AG04450 (cell line): ENCODE results near the gene ABCB8. TPM values are rescaled to one million over a fixed set of nuclear protein-coding genes. Genes with fewer than 3 reads are reported as not detected.

Experiments used
- CTCF ChIA-PET: fragments of 300-600, 350-600 bp; formaldehyde crosslinking; extraction: SDS; loops from one replicate; lab custom pipeline; 2022; ENCODE audit warnings: antibody characterized with exemption, inconsistent platforms; lab: Charles Lee
- POLR2A ChIA-PET: fragments of 350-600 bp; formaldehyde crosslinking; extraction: SDS; loops from one replicate; lab custom pipeline; 2021; ENCODE audit warnings: antibody characterized with exemption, inconsistent platforms; lab: Yijun Ruan, JAX
- DNase-seq: peaks from one replicate; pipeline ENCODE4 v3.0.0-alpha.2; 2011; ENCODE audit warnings: low read depth, low spot score
- H3K27ac ChIP-seq: one replicate; pipeline ENCODE4 v1.5.1; 2012; ENCODE audit warnings: low read depth, low read length, control low read depth
- H3K27me3 ChIP-seq: one replicate; pipeline ENCODE4 v1.6.0; 2012; ENCODE audit warnings: low read length; ENCODE audit not compliant: control insufficient read depth, insufficient read depth
- H3K4me3 ChIP-seq: 2 replicates; pipeline ENCODE4 v1.5.1; 2011; ENCODE audit warnings: mild to moderate bottlenecking, low read depth, low read length, control low read depth
- H3K9me3 ChIP-seq: 2 replicates; pipeline ENCODE4 v1.5.1; 2012; ENCODE audit warnings: low read length; ENCODE audit not compliant: control insufficient read depth, insufficient read depth
- polyA plus RNA-seq: library from polyadenylated mRNA; depleted of rRNA; stranded (reverse); fragments of >200 nt; gene quantifications from 2 replicates; pipeline ENCODE4 v1.2.3, GENCODE V29; 2011
- TF ChIP-seq, protein P1 (sequence below): IDR thresholded peaks from 2 replicates; pipeline ENCODE4 v1.5.1; 2011; ENCODE audit warnings: low read depth, low read length, control low read depth, inconsistent platforms

The ABCB8 gene
- polyA plus RNA-seq, 1 experiment = 10.7 TPM

DNA sequence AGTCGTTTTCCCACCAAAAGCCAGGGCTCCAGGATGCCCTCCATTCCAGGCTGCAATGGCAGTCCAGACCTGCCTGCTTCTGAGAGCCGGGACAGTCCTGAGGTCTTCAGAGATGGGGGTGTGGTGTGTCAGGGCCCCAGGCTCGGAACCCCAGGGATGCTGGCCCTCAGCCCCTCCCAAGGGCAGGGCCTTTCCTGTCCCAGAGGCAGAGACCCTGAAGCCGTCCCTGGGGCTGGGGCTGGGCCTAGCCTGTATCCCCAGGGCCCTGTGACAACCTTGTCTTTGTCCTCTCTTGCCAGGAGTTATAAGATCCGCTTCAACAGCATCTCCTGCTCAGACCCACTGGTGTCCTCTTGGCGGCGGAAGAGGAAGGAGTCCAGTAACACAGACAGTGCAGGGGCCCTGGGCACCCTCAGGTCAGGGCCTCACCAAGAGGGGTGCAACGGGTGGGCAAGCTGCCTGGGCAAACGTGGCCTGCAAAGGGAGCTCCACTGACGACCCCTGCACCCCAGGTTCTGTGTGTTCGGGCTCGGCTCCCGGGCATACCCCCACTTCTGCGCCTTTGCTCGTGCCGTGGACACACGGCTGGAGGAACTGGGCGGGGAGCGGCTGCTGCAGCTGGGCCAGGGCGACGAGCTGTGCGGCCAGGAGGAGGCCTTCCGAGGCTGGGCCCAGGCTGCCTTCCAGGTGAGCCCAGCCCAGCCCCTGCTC, 21.5 kb upstream of the ABCB8 start:
- ChIA-PET POLR2A (no interaction called here), CTCF (interaction anchor here (1.5 to 2.7 kb wide), 3 partner anchors 12 to 228 kb away, joined by 3 to 9 read pairs (median 6); no protein-coding TSS in a partner anchor)

DNA sequence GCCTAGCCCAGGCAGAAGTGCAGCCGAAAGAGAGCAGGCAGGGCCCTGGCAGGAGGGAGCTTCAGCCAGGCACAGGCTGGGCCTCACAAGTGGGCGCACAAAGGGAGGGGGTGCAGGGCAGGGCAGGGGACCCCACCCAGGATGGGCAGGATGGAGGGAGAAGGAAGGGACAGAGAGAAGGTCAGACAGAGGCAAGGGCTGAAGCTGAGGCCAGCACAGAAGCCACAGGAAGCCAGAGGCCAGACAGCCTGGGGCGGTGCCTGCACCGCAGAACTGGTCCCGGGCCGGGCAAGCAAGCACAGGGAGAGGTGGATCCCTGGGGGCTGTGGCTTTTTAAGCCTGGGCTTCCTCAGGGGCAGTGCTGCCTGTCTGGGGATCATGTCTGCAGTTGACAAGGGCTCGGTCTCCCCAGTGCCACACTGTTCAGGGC, 20.8 kb upstream of the ABCB8 start:
- Histone ChIP-seq H3K4me3 (no peak overlapping the region), H3K9me3 (peaks cover 5% of the 10 kb centered on the region; the same call in 1 of the 2 replicates), H3K27me3 (peaks cover 3% of the 10 kb centered on the region), H3K27ac (no peak overlapping the region)
- TF ChIP-seq, protein P1, sequence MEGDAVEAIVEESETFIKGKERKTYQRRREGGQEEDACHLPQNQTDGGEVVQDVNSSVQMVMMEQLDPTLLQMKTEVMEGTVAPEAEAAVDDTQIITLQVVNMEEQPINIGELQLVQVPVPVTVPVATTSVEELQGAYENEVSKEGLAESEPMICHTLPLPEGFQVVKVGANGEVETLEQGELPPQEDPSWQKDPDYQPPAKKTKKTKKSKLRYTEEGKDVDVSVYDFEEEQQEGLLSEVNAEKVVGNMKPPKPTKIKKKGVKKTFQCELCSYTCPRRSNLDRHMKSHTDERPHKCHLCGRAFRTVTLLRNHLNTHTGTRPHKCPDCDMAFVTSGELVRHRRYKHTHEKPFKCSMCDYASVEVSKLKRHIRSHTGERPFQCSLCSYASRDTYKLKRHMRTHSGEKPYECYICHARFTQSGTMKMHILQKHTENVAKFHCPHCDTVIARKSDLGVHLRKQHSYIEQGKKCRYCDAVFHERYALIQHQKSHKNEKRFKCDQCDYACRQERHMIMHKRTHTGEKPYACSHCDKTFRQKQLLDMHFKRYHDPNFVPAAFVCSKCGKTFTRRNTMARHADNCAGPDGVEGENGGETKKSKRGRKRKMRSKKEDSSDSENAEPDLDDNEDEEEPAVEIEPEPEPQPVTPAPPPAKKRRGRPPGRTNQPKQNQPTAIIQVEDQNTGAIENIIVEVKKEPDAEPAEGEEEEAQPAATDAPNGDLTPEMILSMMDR = no peak
- ChIA-PET POLR2A (no interaction called here), CTCF (interaction anchor here (1.3 to 4.0 kb wide), 6 partner anchors 11 to 109 kb away, joined by 5 to 24 read pairs (median 10); no protein-coding TSS in a partner anchor)
- no peak for DNase-seq

More for the DNA sequence above, 21.5 kb upstream of the ABCB8 start:
- Histone ChIP-seq H3K9me3 (peaks cover 5% of the 10 kb centered on the region; the same call in 1 of the 2 replicates), H3K27me3 (peaks cover 3% of the 10 kb centered on the region), H3K27ac (no peak overlapping the region), H3K4me3 (no peak overlapping the region)
- DNase-seq = no peak
- TF ChIP-seq, protein P1 = no peak

DNA sequence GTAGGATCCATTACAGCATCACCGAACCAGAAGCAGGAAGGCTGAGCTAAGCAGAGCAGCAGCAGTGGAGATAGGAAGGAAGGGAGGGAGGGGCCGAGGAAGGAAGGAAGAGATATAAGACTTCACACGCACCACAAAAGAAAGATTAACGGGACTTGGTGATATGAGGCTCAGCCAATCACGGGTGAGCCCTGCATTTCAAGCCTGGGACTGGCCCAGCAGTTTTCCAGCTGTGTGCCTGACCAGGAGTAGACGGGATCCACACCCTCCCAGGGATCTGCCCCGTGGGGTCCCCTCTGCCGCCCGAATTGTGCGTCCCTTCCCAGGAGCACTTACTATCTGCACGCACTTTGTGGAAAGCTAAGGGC, 20.1 kb upstream of the ABCB8 start:
- Histone ChIP-seq H3K27ac (no peak overlapping the region), H3K27me3 (peaks cover 6% of the 10 kb centered on the region), H3K9me3 (peaks cover 5% of the 10 kb centered on the region; the same call in 1 of the 2 replicates), H3K4me3 (no peak overlapping the region)
- no peak for DNase-seq
- TF ChIP-seq, protein P1 = no peak
- POLR2A ChIA-PET = interaction anchor here (0.6 kb wide), 1 partner anchor 14 kb away, joined by 7 read pairs; no protein-coding TSS in a partner anchor
- CTCF ChIA-PET = interaction anchor here (0.6 to 4.0 kb wide), 10 partner anchors 11 to 110 kb away, joined by 4 to 24 read pairs (median 8); no protein-coding TSS in a partner anchor

DNA sequence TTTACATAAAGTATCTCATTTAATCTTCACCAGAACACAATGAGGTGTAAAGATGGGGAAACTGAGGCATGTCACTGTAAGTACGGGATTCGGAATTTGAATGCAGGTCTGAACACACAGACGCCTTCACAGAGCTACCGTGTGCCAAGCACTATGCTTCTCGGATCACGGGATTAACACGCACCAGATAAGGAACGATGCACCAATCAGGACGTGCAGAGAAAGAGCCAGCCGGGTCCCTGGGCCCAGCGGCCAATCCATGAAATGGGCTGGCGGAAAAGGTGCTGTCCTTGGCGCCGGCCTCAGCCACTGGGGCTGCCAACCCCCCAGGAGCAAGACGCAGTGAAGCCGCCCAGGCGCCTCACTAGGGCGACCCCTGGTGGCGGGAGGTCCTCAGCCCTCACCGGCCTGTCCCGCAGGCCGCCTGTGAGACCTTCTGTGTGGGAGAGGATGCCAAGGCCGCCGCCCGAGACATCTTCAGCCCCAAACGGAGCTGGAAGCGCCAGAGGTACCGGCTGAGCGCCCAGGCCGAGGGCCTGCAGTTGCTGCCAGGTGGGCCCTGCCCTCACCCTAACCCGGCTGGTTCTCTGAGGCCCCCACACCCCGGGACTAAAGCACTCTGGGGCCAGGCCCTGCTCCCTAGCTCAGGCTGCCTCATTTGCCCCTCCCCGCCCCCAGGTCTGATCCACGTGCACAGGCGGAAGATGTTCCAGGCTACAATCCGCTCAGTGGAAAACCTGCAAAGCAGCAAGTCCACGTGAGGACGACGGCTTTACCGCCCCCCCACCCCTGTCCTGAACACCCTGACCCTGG, 19.5 kb upstream of the ABCB8 start:
- DNase-seq = no peak
- H3K9me3 ChIP-seq = peaks cover 6% of the 10 kb centered on the region; the same call in 1 of the 2 replicates
- TF ChIP-seq, protein P1 = peak; percentile 58
- POLR2A ChIA-PET = interaction anchor here (0.6 kb wide), 1 partner anchor 13 kb away, joined by 7 read pairs; no protein-coding TSS in a partner anchor
- CTCF ChIA-PET = interaction anchor here (0.6 to 4.0 kb wide), 13 partner anchors 10 to 1310 kb away, joined by 3 to 24 read pairs (median 5); no protein-coding TSS in a partner anchor
- peaks cover 8% of the 10 kb centered on the region for H3K27me3 ChIP-seq
- H3K4me3 ChIP-seq = peak overlapping the region; percentile 5; the same call in 1 of the 2 replicates
- H3K27ac ChIP-seq = no peak overlapping the region
